HK-2 (cell line): ENCODE results near the gene CHMP1A.

Source experiments
- DNase-seq: peaks from one replicate; pipeline ENCODE4 v3.0.0-alpha.2; 2018; ENCODE audit not compliant: unreplicated experiment

The CHMP1A gene

GRCh38 chr16:89605186-89605970, 52.1 kb downstream of the CHMP1A start:
- no peak for DNase-seq

- no peak for DNase-seq
These were observed 52.7 kb downstream of the CHMP1A start for GRCh38 chr16:89604764-89605163.

DNA sequence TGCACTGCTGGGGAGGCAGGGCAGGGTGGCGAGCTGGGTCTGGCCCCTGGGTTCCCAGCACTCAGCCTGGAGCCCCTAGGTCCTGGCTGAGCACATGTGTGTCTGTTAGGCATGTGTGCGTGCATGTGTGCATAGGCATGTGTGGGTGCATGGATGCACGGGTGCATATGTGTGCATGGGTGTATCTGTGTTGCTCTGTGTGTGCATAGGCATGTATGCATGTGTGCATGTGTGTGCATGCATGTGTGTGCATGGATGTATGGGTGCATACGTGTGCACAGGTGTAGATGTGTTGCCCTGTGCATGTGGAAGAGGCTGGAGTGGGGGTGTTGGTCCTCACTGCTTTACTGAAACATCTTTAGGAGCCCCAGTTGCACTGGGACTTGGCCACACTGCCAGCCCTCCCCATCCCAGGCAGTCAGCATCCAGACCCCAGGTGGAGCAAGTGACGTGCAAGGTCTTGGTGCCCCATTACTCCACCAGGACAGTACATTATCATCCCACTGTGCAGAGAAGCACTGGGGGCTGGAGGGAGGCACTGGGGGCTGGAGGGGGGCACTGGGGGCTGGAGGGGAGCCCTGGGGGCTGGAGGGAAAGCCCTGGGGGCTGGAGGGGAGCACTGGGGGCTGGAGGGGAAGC, 54.4 kb downstream of the CHMP1A start:
- no peak for DNase-seq

DNA sequence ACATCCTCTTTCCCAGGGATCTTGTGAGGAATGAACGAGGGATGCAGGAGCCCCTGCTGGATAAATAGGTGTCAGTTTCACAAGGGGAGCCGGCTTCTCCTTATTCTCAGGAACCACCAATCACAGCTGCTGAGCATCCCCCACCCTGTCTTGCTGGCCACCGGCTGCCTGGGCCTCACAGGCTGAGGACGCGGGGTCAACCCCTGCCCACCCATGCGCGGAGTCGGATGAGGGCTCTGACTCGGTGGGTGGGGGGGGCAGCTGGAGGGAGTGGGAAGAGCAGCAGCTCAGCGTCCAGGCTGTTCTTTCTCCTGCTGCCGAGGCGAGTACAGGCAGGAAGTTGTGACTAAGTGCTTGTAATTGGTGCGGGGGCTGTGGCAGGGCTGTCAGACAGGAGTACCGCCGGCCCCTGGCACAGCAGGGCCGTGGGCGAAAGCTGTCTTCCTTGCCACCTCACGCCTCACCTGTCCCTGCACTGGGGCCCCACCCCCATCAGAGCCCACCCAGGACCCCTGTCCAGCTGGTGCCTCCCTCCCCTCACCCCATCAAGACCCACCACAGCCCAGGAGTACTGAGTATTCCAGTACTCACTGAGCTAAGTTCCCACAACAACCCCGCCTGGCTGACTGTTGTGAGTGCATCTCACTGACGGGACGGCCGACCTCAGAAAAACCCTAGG, 55.1 kb downstream of the CHMP1A start:
- peak; percentile 86 for DNase-seq

- no peak for DNase-seq
These were observed 55.6 kb downstream of the CHMP1A start for GRCh38 chr16:89601906-89602272.

DNA sequence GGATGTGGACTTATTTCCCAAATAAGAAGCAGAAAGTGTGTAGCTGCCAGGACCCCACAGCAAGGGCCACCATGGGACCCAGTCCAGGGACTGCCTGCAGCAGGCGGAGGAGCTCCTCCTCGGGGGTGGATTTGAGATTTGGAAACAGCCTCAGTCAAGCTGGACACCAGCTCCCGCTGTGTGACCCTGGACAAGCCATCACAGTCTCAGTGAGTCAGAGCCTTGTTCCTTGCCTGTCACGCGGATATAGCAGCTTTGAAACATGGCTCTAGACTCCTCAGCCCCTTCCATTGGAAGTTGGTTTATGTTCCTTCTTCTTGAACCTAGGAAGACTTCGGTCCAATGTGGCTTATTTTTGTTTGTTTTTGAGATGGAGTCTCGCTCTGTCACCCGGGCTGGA, 56.6 kb downstream of the CHMP1A start:
- no peak for DNase-seq

DNA sequence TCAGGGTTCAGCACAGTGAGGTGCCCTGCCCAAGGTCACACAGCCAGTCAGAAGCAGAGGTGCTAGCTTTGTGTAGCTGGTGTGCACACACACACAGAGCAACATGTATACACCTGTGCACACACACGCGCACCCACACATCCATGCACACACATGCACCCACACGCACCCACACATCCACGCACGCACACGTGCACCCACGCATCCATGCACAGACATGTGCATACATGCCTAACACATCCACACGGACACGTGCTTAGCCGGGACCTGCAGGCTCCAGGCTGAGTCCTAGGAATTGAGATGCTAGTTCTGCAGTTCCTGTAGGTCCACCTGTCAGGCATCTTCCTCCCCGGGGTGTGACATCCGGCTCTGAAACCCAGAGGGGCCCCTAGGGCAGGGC, 57.1 kb downstream of the CHMP1A start:
- no peak for DNase-seq

DNA sequence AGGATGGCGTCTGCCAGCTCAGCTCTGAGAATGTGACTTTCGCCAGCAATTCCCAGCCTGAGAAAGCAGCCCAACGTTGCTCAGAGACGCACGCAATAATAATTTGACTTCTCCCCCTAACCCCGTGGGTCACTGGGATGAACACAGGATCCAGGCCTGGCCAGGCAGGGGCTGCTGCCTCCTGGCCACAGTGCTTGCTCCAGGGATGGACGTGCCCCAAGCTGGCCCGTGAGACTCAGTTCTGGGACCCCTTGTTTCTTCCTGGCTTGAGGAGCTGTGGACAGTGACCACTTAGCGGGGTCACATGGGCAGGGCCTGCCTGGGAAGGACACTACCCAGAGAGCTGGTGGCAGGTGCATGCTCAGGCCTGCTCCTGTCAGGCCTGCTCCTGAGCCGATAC, 57.6 kb downstream of the CHMP1A start:
- DNase-seq: no peak

DNA sequence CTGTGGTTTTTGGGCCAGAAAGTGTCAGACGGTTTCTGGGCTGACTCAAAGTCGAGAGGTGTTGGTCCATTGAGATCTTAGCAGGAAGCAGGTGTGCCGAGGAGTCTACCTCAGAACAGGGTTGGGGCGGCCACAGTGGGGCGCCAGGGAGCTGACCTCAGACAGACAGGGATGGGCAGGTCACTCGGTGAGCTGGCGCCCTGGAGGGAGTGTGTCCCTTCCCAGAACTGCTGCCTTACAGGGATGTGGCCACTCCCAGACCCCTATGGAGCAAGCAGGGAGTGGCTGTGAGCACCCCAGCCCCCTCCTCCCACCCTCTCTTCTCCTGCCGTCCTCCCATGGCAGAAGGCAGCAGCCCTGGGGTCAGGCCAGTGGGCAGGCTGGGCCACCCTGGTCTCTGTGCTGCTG, 58.1 kb downstream of the CHMP1A start:
- peak; percentile 77 for DNase-seq

GRCh38 chr16:89598199-89598598, 59.3 kb downstream of the CHMP1A start:
- DNase-seq: no peak

GRCh38 chr16:89596957-89597649, 60.4 kb downstream of the CHMP1A start:
- DNase-seq: no peak

DNA sequence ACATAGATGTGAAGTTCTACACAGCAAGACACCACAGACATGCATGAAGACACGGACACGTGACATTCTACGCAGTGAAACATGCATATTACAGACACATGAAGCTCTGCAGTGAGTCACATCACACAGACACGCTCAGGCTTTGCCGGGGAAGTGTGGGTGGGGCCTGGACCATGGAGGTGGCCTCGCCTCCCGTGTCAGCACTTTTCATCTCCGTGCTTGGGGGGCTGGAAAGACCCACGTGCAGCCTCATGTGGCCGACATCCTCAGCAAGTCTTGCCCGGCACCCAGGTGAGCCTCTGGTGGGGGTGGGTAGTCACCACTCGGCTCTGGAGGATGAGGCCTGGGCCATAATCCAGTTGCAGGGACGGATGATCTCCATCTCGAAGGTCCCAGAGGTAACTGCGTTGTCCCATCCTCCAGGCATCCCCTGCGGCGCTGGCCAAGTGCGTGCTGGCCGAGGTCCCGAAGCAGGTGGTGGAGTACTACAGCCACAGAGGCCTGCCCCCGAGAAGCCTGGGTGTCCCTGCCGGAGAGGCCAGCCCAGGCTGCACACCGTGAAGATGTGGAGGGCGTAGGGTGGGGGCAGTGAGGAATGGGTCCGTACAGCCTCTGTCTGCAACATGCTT, 61.3 kb downstream of the CHMP1A start:
- no peak for DNase-seq

DNA sequence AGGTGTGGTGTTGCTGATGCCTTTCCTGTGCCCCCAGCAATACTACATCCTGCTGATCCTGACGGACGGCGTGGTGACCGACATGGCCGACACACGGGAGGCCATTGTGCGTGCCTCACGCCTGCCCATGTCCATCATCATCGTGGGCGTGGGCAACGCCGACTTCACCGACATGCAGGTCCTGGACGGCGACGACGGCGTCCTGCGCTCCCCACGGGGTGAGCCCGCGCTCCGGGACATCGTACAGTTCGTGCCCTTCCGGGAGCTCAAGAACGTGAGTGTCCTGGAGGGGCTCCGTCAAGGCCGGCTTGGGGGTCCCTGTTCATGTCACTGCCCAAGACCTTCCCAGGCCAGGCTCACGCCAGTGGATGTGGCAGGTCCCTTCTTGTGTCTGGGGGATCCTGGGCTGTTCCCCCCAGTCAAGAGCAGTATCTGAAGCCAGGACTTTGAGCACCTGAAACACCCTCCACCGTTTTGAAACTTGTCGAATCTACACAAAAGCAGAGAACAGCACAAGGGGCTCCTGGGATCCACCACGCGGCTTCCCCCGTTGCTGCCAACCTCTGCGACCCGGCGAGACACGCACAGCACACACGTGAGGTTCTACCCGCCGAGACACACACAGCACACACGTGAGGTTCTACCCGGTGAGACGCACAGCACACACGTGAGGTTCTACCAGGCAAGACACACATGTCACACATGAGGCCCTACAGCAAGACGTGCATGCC, 62.0 kb downstream of the CHMP1A start:
- DNase-seq: no peak
